Measurements from ENCODE around the gene PPP5C.
"Not testable (repeated sequence)": the region's sequence is repeated elsewhere in the genome, so short reads cannot be mapped to it uniquely, and the experiment has no call there.

Gene PPP5C

GRCh38 chr19:46386996-46387712 lies 40.3 kb downstream of the PPP5C start:
- DNase-seq (ENCODE audit: low read depth), result no peak

GRCh38 chr19:46387713-46388130 lies 40.8 kb downstream of the PPP5C start:
- no peak for DNase-seq (ENCODE audit: low read depth)

- DNase-seq (ENCODE audit: low read depth), result no peak
Measured at GRCh38 chr19:46388311-46389095, 41.6 kb downstream of the PPP5C start.

DNA sequence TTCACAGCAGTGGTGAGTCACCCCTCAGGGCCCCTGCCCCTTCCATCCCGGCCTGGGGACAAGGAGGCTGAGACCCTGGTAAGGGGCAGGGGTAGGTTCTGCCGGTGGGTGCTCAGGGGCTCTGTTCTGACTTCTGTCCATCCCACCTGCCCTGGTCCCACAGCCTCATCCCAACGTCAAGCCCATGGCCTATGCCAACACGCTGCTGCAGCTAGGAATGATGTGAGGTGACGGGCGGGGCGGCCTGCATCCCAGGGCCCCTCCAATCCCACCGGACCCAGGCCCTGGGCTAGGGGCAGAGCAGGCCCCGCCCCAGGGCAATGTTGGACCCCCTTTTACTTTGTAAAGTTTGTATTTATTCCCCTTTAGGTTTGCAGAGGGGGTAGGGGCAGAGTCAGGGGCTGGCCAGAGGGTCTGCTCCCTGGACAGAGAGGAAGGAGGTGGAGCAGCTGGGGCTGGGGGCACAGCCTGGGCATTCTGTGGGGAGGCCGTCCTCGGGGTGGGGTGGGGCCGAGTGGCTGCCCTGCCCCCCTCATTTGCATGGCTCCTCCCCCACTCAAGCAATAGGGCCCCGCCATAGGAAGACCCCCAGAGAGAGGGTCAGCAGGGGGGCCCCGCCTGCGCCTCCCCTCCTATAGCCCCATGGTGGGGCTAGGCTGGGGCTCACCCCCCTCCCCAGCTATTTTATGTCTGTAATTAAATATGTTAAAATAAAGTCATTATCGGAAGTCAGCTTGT lies 43.4 kb downstream of the PPP5C start:
- no peak for DNase-seq (ENCODE audit: low read depth)

DNA sequence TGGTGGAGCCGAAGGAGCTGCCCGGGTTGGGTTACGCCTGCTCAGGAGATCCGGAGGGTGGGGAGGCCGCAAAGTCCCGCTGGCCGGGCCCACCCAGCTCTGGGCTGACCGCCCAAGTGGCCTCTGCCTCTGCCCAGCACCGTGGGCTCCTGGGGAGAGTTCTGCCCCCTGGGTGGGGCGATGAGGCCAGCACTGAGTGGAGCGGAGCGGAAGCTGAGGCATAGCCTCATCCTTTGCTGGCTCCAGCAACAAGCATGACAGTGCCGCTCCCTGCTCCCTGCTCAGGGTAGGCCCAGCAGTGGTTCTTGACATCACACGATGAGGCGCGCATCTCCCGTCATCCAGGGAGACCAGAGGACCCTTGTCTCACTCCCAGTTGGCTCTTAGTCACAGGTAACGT lies 44.0 kb downstream of the PPP5C start:
- no peak for DNase-seq (ENCODE audit: low read depth)

DNA sequence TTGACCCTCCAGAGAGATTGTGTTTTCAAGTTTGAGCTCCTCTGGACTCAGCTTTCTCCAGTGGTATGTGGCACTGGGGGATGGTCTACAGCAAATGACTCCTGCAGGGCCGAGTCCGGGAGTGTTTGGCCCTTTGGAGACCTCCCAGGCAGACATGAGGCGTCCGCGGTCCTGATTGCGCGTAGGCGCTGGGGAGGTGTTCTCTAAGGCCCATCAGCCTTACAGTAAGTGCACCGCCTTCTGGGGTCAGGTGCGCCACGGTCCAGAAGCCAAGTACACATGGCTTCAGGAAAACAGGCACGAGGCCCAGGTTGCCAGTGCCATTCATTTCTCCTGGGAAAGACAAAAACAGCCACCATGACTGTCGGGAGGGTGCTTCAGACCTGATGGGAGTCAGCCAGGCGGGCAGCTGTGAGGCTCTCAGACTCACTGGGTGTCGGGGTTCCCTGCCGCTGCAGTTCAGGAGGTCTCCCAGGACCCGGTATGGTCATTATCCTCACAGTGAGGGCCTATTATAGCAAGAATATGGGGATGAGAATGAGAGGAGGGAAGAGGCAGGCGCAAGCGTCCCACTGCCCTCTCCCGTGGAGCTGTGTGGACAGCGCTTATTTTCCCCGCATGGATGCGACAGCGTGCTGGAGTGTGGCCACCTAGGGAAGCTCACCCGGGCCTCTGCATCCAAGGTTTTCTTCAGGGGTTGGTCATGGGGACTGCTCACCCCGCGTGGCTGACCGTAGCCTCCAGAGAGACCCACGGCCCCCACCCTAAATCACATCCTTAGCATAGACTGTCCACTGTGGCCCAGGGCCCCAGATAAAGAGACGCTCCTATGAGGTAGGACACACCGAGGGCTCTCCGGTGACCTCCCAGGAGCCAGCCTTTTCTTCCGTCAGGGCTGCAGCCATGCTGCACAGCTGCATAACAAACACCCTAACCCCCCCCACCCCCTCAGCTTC lies 44.7 kb downstream of the PPP5C start:
- DNase-seq (ENCODE audit: low read depth), result no peak

- DNase-seq (ENCODE audit: low read depth), result no peak
Measured at GRCh38 chr19:46392252-46392801, 45.4 kb downstream of the PPP5C start.

DNA sequence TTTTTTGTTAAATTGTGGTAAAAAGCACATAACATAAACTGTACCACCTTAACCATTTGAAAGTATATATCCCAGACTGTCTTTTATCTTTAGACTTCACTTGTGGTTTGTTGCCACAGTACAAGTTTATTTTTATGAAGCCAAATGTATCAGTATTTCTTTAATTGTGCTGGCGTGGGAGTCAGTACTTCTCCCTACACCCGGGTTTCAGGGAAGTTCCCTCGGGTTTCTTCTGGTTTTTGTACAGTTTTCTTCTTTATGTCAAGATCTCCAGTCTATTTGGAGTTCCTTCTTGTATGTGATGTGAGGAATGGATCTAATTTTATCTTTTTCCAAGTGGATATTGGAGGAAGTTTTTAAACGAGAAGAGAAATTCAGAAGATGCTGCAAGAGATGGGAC lies 46.0 kb downstream of the PPP5C start:
- DNase-seq (ENCODE audit: low read depth), result no peak

DNA sequence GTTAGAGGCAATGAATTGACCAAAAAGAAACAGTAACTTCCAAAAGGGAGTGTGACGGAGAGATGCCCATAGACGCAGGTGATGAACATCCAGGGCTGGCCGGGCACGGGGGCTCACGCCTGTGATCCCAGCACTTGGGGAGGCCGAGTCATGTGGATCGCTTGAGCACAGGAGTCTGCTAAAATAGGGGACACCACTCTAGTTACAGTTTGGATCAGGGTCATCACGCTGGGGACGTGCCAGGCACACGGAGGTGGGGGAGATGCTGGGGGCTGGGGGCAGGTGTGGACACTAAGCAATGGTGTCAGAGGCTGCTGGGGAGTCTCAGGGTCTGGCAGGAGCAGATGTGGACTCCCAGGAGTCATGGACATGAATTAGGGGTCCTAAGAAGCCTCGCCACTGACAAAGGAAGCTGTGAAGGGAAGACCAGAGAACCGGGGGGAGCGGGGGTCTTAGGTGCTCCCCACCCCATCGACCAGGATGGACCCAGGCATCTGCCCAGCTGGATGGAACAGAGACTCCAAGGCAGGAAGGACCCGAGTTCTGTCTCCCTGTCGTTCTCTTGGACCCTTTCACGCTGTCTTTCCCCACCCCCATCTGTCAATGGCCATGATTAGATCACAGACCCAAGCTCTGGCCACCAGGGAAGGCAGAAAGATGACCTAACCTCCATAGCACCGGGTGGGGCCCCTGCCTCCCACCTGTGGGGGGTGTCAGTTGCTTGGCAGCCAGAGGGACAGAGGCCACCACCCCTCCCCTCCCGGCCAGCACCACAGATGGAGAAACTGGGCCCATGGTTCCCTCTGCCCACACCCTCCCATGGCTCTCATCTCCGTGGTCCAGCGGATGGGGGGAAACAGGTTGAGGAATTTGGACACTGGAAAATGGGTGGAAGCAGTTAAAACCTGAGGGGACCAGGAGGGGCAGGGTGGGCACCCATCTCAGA lies 46.8 kb downstream of the PPP5C start:
- no peak for DNase-seq (ENCODE audit: low read depth)

GRCh38 chr19:46394402-46394797 lies 47.5 kb downstream of the PPP5C start:
- no peak for DNase-seq (ENCODE audit: low read depth)

- not testable (repeated sequence) for DNase-seq (ENCODE audit: low read depth)
Measured at GRCh38 chr19:46397801-46398479, 51.1 kb downstream of the PPP5C start.

- no peak for DNase-seq (ENCODE audit: low read depth)
Measured at GRCh38 chr19:46402725-46403124, 55.8 kb downstream of the PPP5C start.

DNA sequence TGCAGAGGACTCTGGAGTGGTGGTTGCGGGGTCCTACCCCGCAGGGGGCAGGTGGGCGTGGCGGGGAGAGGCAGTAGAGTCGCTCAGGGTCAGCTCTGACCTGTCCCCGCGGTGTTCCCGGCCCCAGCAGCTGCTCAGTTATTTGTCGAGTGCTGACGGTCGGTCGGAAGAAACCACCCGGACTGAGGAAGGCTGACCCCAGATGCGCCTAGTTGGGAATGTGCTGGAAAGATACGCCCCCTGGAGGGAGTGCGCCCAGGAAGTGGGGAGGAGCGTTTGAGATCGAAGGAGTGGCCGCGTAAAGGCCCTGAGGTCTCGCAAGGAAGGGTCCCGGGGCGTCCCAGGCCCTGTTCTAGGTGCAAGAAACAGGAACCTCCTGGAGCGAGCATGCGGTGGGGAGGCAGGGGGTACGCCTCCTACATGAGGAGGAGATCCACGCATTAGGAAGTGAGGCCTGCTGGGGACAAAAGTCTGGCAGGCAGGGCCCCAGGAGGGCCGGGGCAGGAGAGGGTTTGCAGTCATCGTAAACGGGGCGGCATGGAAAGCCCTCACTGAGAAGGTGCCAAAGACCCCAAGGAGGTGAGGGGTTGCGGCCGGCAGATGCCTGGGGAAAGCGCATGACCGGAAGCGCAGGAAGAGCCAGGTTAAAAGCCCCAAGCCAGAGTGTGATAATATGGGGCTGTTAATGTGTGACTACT lies 57.3 kb downstream of the PPP5C start:
- no peak for DNase-seq (ENCODE audit: low read depth)

GRCh38 chr19:46404753-46405468 lies 58.0 kb downstream of the PPP5C start:
- DNase-seq (ENCODE audit: low read depth), result no peak

GRCh38 chr19:46406976-46407375 lies 60.1 kb downstream of the PPP5C start:
- no peak for DNase-seq (ENCODE audit: low read depth)

DNA sequence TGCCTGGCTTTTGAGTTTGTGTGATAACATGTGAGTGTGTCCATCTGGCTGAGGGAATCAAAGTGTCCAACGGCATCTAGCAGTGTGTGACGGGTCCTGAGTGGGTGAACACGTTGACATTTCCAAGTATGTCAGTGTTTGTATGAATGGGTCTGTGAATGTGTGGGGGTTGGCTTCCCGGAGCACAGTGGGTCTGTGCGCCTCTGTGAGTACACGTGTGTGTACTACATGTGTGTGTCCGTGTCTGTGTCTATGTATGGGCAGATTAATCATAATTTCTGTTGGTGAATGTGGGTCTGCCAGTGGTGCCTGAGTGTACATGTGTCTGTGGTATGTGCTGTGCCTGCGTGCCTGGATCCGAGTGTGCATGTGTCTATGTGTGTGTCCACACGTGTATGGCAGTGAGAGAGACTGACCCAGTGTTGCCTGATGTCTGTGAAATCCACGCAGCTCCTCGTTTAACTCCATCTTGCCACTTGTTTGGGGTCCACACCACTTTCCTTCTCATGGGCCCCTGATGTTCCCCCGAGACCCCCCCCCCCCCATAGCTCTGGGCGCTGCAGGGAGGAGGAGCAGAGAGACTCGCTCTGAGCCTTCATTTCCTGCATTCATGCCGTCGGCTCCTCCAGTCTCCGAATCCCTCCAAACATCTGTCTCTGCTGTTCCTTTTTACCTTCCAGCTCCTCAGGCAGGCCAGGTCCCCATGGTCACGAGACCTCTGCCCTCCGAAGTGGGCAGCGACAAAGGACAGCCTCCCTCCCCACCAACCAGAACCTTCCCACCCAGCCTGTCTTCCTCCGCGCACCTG lies 61.2 kb downstream of the PPP5C start:
- DNase-seq (ENCODE audit: low read depth), result no peak

DNA sequence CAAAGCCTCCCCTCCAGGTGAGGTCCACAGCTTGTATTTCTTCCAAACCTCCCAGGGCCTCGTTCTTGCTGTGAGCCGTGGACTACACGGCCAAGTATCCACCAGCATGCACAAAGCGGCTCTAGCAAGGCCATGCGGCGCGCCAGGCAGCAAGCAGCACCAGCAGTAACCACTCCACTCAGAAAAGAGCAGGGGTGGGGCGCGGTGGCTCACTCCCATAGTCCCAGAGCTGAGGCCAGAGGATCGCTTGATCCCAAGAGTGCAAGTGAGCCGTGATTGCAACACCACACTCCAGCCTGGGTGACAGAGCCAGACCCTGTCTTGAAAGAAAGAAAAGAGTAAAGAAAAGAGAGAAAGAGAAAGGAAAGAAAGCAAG lies 61.8 kb downstream of the PPP5C start:
- DNase-seq (ENCODE audit: low read depth), result no peak

DNA sequence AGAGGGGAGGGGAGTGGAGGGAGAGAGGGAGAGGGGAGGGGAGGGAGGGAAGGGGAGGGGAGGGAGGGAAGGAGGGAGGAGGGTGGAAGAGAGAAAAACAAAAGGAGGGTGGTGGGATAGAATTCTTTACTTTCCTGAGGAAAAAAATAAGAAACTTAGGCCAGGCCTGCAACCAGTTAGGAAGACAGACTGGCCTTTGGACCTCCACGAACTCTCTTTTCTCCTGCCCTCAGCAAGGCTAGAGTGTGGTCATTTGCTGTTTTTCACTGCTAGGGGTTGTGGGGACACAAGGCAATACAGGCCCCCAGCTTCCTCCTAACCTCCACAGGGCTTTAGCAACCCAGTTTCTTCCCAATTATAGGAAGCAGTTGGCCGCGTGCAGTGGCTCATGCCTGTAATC lies 62.3 kb downstream of the PPP5C start:
- no peak for DNase-seq (ENCODE audit: low read depth)

All from activated T-cell treated with anti-CD3 and anti-CD28 coated beads for 24 hours (primary cell).